HG02840 (cell line): ENCODE results near the gene HMGB4.

Source experiments
- ATAC-seq: cut with Tn5 transposase; IDR thresholded peaks from one replicate; pipeline ENCODE4 v1.9.1; 2021; ENCODE audit warnings: mild to moderate bottlenecking, moderate library complexity, moderate number of reproducible peaks; ENCODE audit not compliant: unreplicated experiment, low FRiP score

HMGB4 gene

DNA sequence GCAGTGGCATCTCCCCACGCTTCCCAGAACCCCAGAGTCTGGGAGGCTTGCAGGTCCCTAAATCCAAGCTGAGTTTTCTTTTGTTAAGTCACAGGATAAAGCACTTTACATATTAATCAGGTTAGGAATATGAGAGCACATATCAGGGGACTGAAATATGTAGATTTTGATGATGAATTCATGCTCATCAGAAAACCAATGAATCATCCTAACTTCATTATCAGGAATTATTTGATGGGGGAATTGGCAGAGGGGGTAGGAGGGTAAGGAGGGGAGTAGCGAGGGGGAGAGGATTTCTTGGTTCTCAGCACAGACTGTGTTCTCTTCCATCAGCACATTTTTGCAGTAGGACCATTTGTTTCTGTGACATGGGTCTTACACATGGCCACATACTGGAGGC is 32.1 kb downstream of the HMGB4 start:
- no peak for ATAC-seq

DNA sequence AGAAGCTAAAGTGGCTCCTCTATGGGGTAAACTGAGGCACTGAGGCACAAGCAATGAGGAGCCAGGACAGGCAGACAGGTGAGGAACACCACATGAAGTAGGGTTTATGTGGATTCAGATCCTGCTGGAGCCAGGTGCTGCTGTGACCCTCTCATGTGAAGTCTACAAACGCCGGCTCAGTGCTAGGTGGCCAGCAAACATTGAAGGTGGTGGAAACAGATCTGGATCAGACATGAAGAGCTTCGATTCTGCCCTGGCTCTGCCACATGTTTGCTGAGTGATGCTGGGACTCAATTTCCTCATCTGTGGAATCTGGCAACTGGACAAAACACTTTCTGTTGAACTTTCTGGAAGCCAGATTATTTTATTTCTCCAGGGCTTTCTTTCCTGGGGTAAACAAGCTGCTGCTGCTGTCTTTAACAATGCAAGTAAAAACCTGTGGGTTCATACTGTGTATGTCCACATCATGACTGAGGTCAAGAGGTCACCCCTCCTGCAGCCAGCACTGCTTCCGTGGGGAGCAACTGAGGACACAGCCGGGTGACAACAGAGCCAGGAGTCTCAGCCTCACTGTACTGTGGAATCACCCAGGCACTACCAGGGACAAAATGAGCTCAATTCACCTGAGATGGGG is 33.3 kb downstream of the HMGB4 start:
- no peak for ATAC-seq

DNA sequence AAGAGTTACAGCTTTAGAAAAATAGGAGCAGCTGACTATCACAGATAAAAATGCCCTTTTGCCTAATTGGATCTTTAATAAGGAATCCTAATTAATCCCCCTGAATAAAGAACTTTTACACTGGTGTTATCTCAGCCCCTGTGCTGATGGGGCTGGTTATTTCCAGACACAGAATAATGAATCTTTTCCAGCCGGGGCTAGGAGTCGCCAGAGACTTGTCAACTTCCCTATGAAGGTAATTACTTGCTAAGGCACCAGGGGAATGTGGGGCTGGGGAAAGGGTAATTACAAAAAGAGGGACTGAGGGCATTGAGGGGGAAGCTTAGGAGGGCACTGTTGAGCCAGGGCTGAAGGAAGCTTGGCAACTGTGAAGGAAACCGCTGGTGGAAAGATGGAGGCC is 34.5 kb downstream of the HMGB4 start:
- ATAC-seq, result no peak

DNA sequence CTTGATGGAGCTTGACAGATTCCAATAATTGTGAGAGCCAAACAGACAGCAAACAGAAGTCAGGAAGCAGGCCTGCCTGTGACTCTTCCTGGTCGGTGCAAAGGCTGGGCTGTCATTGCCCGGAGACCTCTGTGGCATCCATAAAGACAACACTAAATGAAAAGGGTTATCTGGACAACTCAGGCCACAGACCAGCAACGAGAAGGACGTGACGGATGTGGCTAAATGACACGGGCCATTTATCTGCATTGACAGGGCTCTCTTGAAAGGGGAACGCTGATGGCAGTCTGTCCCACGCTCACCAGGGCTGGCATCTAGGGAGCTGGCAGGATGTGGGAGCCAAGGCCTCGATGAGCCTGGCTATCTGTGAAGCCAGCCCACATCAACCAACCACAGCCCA is 35.0 kb downstream of the HMGB4 start:
- no peak for ATAC-seq

DNA sequence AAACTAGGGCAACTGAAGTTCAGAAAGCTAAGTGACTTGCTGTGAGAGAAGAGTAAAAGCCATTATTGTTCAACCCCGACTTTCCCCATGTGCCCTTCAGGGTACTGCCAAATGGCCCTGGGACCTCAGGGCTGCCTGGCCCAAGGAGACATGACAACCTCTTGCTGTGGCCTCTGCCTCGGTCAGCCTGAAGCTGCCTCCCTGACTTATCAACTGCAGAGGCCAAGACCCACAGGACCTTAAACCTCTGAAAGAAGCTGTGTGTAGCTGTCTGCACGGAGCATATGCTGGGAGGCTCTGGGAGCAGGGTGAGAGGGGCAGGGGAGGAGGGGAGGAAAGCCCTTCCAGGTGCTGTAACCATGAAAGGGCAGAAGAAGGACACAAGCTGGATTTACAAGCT is 35.9 kb downstream of the HMGB4 start:
- no peak for ATAC-seq

DNA sequence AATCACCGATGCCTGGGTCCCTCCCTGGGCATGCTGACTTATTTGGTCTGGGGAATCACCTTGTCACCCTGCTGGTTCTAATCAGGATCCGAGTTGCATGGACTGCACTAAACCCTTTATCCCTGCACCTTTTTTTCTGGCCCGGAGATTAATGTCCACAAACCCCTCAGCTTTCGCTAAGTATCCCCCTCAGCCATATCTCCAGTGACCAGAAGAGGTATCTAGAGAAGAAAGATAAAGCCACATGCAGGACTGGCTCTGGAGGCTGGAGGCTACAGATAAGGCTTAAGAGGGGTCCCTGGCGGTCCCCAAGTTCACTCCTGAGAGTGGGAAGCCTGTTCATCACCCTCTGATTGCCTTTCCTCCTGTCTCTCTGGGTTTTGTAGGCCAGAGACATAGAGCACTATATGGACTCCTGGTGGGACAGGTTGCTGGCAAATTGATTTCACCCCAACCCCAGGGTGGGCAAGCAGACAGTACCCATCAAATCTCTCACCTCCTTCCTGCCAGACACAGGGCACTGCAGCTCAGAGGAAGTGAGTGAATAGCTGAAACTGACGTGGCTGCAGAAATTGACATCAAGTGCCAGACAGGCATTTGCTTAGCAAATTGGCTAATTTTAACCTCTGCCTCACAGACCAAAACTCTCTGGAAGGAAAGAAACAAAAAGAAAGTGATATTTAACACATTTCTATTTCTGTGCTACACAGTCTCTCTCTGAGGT is 38.8 kb downstream of the HMGB4 start:
- ATAC-seq, result peak; percentile 80

DNA sequence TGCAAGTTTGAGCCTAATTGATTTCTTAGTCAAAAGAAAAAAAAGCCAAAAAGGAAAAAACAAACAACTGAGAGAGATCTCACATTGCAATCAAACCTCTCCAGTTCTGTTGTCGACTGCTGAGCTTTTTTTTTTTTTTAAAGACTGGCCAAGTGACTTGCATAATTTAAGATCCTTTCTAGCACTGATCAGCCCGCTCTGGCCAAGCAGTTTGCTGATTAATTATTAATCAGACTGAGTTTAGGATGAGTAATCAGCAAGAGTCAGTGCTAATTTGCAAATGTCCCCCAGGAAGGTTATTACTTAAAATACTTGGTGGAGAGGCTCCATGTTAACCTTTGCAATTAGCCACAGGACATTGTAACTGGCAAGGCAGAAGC is 39.3 kb downstream of the HMGB4 start:
- ATAC-seq, result peak; percentile 45

DNA sequence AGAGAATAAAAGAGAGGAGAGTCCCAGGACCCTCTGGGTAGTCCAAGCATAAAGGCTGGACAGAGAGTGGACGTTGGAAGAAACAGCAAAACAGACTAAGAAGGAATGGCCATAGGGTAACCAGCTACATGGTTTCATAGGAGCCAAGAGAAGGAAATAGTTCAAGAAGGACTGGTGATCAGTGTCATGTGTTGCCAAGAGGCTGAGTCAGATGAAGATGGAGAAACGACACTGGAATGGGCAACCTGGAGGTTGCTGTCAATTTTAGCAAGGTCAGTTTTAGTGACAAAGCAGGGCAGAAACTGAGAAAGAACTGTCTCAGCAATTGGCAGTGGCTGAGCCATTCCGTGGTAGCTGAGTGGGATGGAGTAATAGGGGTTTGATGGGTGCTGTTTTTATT is 41.4 kb downstream of the HMGB4 start:
- ATAC-seq, result no peak

DNA sequence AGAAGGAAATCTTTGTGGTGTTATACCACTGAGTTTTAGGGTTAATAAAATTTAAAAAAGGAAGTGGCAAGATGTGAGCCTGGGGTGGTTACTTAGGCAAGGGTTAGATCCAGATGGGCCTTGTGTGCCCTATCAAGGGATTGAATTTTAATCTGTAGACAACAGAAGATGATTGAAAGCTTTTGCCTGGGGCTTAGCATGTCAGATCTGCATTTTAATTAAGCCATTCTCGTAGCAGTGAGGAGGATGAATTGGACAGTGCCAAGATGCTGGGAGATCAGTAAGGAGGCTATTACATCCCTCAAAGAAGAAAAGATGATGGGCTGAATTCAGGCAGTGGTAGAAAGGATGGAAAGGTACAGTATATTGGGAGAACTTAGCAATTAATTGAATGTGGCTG is 42.3 kb downstream of the HMGB4 start:
- ATAC-seq, result no peak

DNA sequence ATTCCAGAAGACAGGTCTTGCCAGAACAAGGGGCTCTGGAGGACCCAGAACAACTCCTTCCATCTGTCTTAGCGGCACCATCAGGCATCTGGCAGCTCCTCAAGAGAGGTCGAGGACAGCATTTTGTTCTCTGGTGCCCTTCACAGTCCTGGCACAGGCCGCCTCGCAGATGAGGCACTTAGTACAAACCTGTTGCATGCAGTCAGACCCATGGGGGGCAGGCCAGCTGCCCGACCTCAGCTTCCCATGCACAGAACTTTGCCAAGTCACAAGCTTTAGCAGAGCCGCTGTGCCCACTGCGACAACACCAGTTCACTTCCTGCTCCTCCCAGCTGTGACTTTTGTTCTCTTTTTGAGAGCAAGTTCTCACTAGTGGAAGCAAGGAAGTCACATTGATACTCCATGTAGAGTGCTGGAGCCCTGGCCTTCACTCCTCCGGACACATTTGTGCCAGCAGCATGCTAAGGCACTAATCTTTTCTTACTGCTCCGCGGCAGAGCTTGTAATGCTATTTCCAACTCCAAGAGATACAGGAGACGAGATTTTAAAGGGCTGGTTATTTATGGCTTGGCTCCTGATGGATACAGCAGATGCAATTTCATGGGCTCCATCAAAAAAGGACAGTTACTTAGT is 44.6 kb downstream of the HMGB4 start:
- no peak for ATAC-seq
